DMS153 treated with DMSO at 0.1 percent for 48 hours (cell line): ENCODE data around the gene DDX1.

ENCODE experiments used
- DNase-seq: peaks from one replicate; lab custom pipeline; 2025; ENCODE audit not compliant: unreplicated experiment; lab: John Stamatoyannopoulos, UW

DDX1 gene

GRCh38 chr2:15660491-15661294, 69.0 kb downstream of the DDX1 start:
- DNase-seq, result no peak

GRCh38 chr2:15661295-15661569, 69.6 kb downstream of the DDX1 start:
- DNase-seq, result no peak

GRCh38 chr2:15662026-15662425, 70.4 kb downstream of the DDX1 start:
- DNase-seq, result no peak

GRCh38 chr2:15662579-15662978, 70.9 kb downstream of the DDX1 start:
- DNase-seq, result no peak

- DNase-seq, result no peak
These were observed 72.1 kb downstream of the DDX1 start for GRCh38 chr2:15663802-15664201.

- no peak for DNase-seq
These were observed 72.8 kb downstream of the DDX1 start for GRCh38 chr2:15664273-15665066.

GRCh38 chr2:15665067-15665942, 73.6 kb downstream of the DDX1 start:
- DNase-seq, result no peak

GRCh38 chr2:15665943-15666460, 74.3 kb downstream of the DDX1 start:
- DNase-seq, result no peak

- DNase-seq, result no peak
These were observed 75.5 kb downstream of the DDX1 start for GRCh38 chr2:15666861-15667808.

GRCh38 chr2:15667809-15668556, 76.3 kb downstream of the DDX1 start:
- no peak for DNase-seq

- DNase-seq, result no peak
These were observed 77.1 kb downstream of the DDX1 start for GRCh38 chr2:15668611-15669305.

- no peak for DNase-seq
These were observed 77.8 kb downstream of the DDX1 start for GRCh38 chr2:15669375-15669910.

GRCh38 chr2:15670469-15670868, 78.8 kb downstream of the DDX1 start:
- no peak for DNase-seq

GRCh38 chr2:15670981-15671380, 79.3 kb downstream of the DDX1 start:
- no peak for DNase-seq

GRCh38 chr2:15671409-15671808, 79.7 kb downstream of the DDX1 start:
- DNase-seq, result no peak

- DNase-seq, result no peak
These were observed 80.5 kb downstream of the DDX1 start for GRCh38 chr2:15671842-15672815.
